NCI-H1694 treated with DMSO at 0.1 percent for 48 hours (cell line): ENCODE results near the gene BSND.
A peak's percentile ranks its signal among the peaks of the same experiment; 100 is the strongest.

Experiments used
- DNase-seq: peaks from one replicate; lab custom pipeline; 2025; lab: John Stamatoyannopoulos, UW

Gene BSND

DNA sequence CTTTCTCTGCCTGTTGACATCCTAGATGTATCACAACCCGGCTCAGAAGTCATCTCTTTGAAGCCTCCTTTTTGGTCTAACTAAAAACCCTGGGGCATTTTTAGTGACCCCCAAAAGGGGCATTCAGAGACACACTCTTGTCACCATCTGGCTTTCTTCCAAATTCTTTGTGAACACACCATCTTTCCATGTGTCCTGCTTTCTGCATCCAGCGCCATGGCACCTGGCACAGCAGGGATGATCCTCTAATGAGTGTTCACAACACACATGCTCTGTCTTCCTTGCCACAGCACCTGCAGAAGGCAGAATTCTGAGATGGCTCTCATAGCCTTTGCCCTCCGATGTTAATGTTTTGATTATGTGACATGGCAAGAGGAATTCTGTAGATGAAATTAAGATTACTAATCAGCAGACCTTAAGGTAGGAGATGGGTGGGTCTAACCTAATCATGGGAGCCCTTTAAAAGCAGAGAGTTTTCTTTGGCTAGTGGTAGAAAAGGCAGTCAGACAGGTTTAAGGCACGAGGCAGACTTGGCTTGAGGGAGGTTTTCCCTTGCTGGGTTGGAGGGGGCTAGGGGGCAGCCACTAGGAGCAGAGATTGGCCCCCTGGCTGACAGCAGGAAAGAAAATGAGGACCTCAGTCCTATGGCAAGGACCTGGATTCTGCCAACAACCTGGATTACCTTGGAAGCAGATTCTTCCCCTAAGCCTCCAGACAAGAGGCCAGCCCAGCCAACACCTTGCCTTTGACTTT lies 23.2 kb upstream of the BSND start:
- peak; percentile 15 for DNase-seq

DNA sequence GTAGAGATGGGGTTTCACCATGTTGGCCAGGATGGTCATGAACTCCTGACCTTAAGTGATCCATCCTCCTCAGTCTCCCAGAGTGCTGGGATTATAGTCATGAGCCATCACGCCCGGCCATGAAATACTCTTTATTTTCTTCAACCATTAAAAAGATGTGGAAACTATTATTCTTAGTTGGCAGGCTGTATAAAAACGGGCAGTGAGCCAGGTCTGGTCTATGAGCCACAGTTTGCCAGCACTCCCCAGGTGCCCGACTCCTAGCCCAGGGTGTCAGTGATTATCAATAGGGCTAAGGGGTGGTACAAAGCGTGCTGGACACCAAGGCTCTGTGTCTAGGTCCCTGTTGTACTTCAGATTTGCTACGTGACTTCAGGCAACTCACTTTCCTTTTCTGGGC lies 22.0 kb upstream of the BSND start:
- no peak for DNase-seq

- no peak for DNase-seq
These were observed 21.0 kb upstream of the BSND start for GRCh38 chr1:54977533-54978297.

GRCh38 chr1:54978528-54979326 lies 20.0 kb upstream of the BSND start:
- DNase-seq = no peak

DNA sequence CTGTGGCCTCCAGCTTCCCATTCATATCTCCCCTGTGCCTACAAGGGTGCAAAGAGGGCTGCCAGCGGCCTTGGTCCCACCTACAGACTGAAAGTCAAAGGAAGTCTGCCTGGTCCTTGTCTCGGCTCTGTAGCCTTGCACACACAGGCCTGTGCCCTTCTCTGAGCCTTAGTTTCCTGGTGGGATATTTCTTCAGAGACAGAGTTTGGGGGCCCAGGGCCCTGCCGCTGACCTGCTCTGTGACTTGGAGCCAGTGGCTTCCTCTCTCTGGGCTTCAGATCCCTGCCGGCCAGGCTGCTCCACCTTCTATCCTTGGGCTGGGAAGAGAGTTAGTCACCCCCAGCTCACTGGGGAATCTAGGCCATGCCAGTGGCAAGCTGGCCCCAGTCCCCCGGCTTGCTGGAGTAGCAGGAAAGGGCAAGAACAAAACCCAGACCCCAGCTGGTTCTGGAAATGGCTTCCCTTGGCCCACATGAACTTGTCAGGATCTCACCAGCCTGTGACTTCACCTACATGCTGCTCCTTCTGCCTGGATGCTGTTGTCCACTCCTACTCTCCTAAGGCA lies 19.3 kb upstream of the BSND start:
- no peak for DNase-seq

DNA sequence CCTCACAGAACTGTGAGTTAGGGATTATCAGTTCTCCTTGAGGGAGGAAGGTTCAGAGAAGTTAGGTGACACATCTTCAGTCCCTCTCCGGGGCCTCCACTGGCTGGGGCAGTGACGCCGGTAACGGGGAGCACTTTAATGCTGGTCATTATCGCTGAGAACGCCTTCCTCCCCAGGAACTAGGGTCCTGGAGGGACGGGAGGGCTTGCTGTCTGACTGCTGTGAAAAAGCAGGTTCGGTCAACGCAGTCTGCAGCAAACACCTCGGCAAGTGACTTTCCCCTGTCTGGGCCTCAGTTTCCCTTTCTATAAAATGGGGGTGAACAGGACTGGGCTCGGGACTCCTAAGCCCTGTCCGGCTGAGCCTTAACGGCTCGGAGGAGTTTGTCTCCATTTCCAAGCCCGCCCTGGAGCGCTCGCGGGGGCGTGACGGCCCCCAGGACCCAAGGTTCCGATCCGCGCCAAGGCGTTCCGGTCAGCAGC lies 18.6 kb upstream of the BSND start:
- DNase-seq = no peak

DNA sequence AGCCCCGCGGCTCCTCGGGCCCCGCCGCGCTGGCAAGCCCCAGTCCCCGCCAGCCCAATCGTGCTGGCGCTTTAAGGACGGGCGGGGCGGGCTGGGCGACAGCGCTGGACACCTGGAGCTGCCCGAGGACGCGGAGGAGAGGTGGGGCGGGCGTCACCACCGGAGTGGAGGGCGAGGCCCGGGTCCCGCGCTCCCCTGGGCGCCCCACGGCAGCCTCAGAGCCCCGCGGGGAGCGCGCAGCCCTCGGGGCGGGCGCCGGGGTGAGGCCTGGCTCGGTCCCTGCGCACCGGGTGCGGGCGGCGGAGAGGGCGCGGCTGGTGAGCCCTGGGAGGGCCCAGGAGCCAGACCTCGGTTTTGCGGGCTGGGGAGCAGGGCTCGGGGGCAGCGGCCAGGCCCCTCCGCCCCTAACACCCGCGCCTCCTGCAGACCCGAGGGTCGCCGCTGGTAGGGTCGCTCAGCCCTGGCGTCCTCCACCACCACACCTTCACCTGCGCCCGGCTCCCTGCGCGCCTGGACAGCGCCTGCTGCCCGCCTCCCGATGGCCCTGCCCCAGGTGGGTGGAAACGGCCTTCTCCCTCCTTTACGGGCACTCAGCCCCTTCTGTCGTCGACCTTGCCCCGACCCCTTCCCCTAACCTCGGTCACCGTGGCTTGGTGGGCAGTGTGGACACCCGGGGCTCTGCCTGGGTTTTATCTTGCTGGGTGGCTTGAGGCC lies 18.0 kb upstream of the BSND start, which contains the start of gene TMEM61:
Gene TMEM61, plus strand, starts transcription at position 101 of the 714 bp plus-strand sequence. Its CDS starts 438 bp downstream, at position 539.
- no peak for DNase-seq

DNA sequence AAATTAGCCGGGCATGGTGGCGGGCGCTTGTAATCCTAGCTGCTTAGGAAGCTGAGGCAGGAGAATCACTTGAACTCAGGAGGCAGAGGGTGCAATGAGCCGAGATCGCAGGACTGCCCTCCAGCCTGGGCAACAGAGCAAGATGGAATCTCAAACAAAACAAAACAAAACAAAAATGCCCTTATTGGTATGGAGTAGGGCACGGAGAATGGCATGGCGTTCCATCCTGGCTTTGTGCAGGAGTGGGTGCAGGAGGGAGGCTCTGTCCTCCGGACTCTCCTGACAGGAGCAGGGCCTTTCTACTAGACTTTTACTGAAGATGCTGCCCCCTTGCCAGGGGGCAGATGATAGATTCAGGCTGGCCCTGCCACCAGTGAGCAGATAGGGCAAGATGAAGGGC lies 17.3 kb upstream of the BSND start:
- no peak for DNase-seq

DNA sequence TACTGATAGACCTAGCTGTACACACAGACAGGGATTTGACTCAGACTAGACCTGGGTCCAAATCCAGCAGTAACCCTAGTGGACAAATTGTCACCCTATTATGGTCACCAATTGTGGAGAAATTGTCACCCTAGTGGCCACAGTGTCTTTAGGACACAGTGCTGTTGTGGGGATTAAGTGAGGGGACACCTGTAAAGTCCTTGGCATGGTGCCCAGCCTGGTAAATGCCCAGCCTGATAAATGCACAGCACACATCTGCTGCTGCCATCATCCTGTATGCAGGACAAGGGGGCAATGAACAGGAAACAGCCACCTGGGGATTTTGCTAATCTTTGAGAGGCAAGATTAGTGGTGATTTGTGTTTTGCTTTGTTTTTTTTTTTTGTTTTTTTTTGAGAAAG lies 16.0 kb upstream of the BSND start:
- DNase-seq = no peak

DNA sequence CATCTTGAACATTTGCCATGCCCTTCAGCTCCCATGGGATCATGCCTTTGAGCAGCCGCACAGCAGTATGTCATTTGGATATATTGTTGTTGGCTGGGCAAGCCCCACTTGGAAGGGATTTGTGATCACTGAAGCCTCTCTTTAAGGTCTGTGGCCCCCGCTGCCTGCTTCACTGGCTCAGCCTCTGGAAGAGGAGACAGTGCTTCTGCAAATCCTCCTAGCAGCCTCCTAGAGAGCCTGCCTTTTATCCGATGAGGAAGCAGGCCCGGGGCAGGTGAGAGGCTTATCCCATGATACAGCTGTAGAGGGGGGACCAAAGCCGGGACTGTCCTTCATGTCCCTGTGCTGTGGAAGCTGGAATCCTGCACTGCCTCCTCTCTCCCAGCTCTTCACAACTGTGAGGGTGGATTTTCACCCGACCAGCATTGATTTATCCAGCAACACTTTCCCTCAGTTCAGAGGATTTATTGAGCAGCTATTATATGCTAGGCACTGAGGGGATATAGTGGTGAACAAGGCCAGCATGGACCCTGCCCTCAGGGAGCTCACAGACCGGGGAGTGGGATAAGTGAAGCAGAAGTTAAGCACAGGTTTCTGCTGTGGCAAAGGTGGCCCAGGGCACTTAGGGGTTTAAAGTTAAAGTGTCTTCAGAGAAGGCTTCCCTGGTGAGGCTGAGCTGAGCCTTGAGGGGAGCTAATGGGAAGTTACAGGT lies 14.4 kb upstream of the BSND start:
- peak; percentile 18 for DNase-seq

- no peak for DNase-seq
These were observed 13.2 kb upstream of the BSND start for GRCh38 chr1:54985556-54985955.

- no peak for DNase-seq
These were observed 12.7 kb upstream of the BSND start for GRCh38 chr1:54986025-54986424.

GRCh38 chr1:54986533-54986932 lies 12.2 kb upstream of the BSND start:
- no peak for DNase-seq

GRCh38 chr1:54987427-54987826 lies 11.3 kb upstream of the BSND start:
- DNase-seq = no peak

GRCh38 chr1:54987919-54988705 lies 10.6 kb upstream of the BSND start:
- no peak for DNase-seq

DNA sequence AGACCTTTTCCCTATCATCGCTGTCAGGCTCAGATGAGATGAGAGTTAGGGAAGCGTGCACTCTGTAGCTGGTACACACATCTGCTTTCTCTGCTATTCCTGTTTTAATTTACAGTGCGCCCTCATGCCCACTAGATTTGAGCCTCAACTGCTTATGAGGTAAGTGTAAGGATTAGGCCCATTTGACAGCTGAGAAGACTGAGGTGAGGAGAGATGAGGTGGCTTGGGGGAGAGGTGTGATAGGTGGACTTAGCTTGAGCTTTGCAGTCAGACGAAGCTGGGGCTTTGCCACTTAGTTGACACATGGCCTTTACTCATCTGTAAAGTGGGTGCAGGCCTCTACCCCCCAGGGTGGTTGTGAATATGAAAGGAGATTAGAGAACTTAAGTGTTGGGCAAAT lies 9.8 kb upstream of the BSND start:
- no peak for DNase-seq

DNA sequence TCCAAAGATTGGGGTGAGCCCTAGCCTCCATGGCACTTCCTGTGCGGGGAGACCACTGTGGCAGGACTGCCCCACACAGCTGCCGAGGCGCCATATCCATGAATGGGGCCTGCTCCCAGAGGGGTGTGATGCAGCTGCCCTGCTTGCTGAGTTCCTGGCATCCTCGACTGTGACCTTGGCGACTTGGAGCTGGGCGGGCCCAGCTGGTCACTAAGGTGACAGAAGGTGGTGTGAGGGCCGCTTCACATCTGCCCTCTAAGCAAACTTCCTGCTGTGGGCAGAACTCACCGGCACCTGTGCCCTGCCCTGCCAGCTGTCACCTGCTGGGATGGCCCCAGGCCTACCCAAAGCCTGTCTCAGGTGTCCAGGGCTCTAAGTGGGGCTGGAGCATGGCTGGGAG lies 9.3 kb upstream of the BSND start:
- DNase-seq = no peak

DNA sequence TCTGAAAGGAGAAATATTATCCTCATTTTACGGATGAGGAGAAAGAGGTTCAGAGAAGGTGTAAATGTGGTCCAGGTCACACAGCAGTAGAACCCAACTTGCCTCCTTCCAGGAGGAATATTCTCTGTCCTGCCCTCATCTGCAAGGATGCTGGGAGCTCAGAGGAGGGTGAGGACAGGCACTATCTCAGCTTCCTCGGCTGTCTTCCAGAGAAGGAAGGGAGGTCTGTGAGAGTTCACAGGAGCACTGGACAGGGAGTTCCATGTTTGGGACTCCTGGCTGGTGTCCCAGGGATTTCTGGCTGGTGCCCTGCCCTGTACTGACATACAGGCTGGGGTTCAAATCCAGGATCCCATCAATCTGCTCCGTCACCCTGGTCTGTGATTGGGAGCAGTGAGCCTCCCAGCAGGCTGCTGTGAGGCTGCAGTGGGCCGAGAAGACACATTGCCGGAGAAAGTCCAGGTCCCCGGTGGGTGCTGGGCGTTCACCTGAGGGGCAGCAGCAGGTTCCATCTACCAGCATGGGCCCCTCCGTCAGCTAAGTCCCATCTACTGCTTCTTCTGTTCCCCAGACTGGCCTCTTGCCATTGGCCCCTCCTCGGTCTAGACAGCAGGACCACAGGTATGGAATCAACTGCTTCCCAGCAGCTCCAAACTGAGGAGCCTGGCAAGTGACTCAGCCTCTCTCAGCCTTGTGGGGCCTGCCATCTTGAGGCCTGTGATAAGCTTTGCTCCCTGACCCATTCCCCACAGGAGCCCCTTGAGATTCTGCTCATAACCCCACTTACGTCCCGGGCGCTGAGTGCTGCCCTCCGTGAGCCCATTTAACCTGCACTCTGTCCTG lies 8.5 kb upstream of the BSND start:
- no peak for DNase-seq

GRCh38 chr1:54990916-54991315 lies 7.8 kb upstream of the BSND start:
- no peak for DNase-seq
